Ascending aorta (tissue), 2 donors: ENCODE data around the gene PANK4. TPM values are rescaled to one million over a fixed set of nuclear protein-coding genes. Genes with fewer than 3 reads are reported as not detected.

ENCODE experiments used
- DNase-seq, 2 donors: peaks; one replicate each; pipeline ENCODE4 v3.0.0-alpha.2; 2019; ENCODE audit warnings: low spot score in 2 of 2
- H3K27ac ChIP-seq, 2 donors: fragments of 200-600 bp; sonication (generic); one replicate each; pipeline ENCODE4 v1.5.1; 2016 to 2017; ENCODE audit warnings: mild to moderate bottlenecking in 1 of 2
- H3K27me3 ChIP-seq: fragments of 200-600 bp; sonication (generic); one replicate; pipeline ENCODE4 v1.5.1; 2017
- H3K36me3 ChIP-seq, 2 donors: fragments of 200-600 bp; sonication (generic); one replicate each; pipeline ENCODE4 v1.5.1; 2016
- H3K4me1 ChIP-seq, 2 donors: fragments of 200-600 bp; sonication (generic); one replicate each; pipeline ENCODE4 v1.5.1; 2016 to 2017; ENCODE audit warnings: mild to moderate bottlenecking in 1 of 2
- H3K4me3 ChIP-seq, 2 donors: fragments of 200-600 bp; sonication (generic); one replicate each; pipeline ENCODE4 v1.5.1; 2016 to 2017; ENCODE audit warnings: mild to moderate bottlenecking in 1 of 2
- H3K9me3 ChIP-seq, 2 donors: fragments of 200-600 bp; sonication (generic); one replicate each; pipeline ENCODE4 v1.5.1; 2016
- intact Hi-C: fragments of 100-400 bp; cut with DNase I; formaldehyde crosslinking; loops from one replicate; pipeline ENCODE4 v1.15.1; 2023
- total RNA-seq: library from RNA; depleted of rRNA; stranded (reverse); fragments of >200 nt; gene quantifications from one replicate; pipeline ENCODE4 v1.1.0, GENCODE V29; 2016
- TF ChIP-seq, protein P1 (sequence below), 3 experiments: fragments of 200-600 bp in 2 of 3; fragments of 450-650 bp in 1 of 3; sonication (generic) in 2 of 3; IDR thresholded peaks; one replicate each; pipeline ENCODE4 v1.5.1; 2016 to 2019; ENCODE audit warnings: antibody characterized with exemption in 3 of 3, mild to moderate bottlenecking in 1 of 3, moderate library complexity in 1 of 3

Gene PANK4
- total RNA-seq, 1 donor from 2014 or later: 80.5 TPM

- H3K9me3 ChIP-seq: no peaks in the 10 kb centered on the region
- intact Hi-C loops: no loop called here
- H3K4me1 ChIP-seq: no peaks in the 10 kb centered on the region
- H3K27me3 ChIP-seq: peaks cover 13% of the 10 kb centered on the region
- no peak overlapping the region for H3K4me3 ChIP-seq
- no peak overlapping the region for H3K27ac ChIP-seq
- DNase-seq: no peak
- no peaks in the 10 kb centered on the region for H3K36me3 ChIP-seq
- TF ChIP-seq, protein P1, sequence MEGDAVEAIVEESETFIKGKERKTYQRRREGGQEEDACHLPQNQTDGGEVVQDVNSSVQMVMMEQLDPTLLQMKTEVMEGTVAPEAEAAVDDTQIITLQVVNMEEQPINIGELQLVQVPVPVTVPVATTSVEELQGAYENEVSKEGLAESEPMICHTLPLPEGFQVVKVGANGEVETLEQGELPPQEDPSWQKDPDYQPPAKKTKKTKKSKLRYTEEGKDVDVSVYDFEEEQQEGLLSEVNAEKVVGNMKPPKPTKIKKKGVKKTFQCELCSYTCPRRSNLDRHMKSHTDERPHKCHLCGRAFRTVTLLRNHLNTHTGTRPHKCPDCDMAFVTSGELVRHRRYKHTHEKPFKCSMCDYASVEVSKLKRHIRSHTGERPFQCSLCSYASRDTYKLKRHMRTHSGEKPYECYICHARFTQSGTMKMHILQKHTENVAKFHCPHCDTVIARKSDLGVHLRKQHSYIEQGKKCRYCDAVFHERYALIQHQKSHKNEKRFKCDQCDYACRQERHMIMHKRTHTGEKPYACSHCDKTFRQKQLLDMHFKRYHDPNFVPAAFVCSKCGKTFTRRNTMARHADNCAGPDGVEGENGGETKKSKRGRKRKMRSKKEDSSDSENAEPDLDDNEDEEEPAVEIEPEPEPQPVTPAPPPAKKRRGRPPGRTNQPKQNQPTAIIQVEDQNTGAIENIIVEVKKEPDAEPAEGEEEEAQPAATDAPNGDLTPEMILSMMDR (IDR thresholded peaks at IDR 0.05): no peak
These were observed 57.1 kb downstream of the PANK4 start for GRCh38 chr1:2469103-2469940.

DNA sequence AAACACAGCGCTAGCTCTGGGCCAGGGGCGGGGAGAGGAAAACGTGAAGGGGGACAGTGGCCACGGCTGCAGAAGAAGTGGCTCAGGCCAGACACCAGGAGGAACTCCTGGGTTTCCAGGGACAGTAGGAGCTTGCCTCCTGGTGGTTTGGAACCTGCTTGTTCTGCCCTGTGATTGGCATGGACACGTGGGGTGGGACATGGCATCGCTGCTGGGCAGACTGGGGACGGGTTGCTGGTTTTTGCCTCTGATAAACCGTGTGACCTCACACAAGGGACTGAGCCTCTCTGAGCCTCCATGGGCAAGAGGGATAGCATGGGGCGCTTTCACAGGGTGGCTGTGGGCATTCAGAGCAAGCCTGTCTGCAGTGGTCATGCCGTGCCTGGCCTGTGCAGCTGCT lies 57.9 kb downstream of the PANK4 start:
- Histone ChIP-seq H3K4me1 (no peaks in the 10 kb centered on the region), H3K27me3 (peaks cover 13% of the 10 kb centered on the region), H3K27ac (no peak overlapping the region), H3K9me3 (no peaks in the 10 kb centered on the region), H3K36me3 (no peaks in the 10 kb centered on the region), H3K4me3 (no peak overlapping the region)
- no peak for DNase-seq
- intact Hi-C loops: no loop called here
- TF ChIP-seq, protein P1 (IDR thresholded peaks at IDR 0.05): no peak

DNA sequence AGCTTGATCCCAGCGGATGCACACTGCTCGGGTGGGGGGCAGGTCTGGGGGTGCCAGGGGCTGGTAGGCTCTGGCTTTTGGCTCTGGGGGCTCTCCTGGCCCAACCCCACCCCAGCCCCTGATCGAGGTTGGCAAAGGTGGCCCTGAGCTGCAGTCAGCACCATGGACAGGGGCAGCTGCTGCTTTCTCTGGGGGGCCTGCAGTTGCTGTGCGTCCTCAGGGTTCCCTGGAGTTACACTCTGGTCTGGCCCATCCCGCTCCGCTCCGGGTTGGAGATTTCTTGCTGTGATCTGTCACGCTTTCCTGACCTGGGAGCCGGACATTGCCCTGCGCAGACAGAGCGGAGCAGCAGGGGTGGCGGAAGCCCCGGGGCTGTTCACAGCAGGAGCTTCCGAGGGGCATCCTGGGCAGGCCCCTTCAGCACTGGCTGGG lies 58.3 kb downstream of the PANK4 start:
- no peak for DNase-seq

GRCh38 chr1:2466958-2467554 lies 59.3 kb downstream of the PANK4 start:
- no peaks in the 10 kb centered on the region for H3K4me1 ChIP-seq
- no peaks in the 10 kb centered on the region for H3K36me3 ChIP-seq
- TF ChIP-seq, protein P1 (IDR thresholded peaks at IDR 0.05): no peak
- H3K27ac ChIP-seq: no peak overlapping the region
- no peak for DNase-seq
- H3K27me3 ChIP-seq: peaks cover 13% of the 10 kb centered on the region
- H3K9me3 ChIP-seq: no peaks in the 10 kb centered on the region
- no peak overlapping the region for H3K4me3 ChIP-seq
- intact Hi-C loops: no loop called here

More for the DNA sequence above, 58.3 kb downstream of the PANK4 start:
- intact Hi-C loops: no loop called here
- H3K4me1 ChIP-seq: no peaks in the 10 kb centered on the region
- no peak overlapping the region for H3K4me3 ChIP-seq
- TF ChIP-seq, protein P1 (IDR thresholded peaks at IDR 0.05): no peak
- no peak overlapping the region for H3K27ac ChIP-seq
- no peaks in the 10 kb centered on the region for H3K9me3 ChIP-seq
- H3K27me3 ChIP-seq: peaks cover 13% of the 10 kb centered on the region
- no peaks in the 10 kb centered on the region for H3K36me3 ChIP-seq

DNA sequence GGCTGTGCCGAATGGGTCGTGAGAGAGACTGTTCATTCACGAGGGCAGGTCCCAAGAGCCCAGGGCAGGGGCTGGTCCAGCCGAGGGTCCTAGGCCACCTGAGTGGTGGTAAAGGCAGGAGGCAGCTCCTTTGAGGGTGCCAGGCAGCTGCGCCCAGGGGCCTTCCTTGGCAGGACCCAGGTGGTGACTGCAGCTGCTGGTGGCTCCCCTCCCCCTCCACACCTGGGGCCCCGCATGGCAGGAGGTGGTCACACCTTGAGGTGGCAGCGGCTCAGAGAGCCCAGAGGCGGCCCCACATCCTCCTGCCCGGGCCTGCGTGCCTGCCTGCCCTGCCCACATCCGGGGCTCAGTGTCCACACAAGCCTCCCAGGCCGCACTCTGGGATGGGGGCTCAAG lies 60.1 kb downstream of the PANK4 start:
- TF ChIP-seq, protein P1 (IDR thresholded peaks at IDR 0.05): no peak
- Histone ChIP-seq H3K4me3 (no peak overlapping the region), H3K27me3 (peaks cover 13% of the 10 kb centered on the region), H3K36me3 (no peaks in the 10 kb centered on the region), H3K4me1 (no peaks in the 10 kb centered on the region), H3K27ac (no peak overlapping the region), H3K9me3 (no peaks in the 10 kb centered on the region)
- intact Hi-C loops: no loop called here
- no peak for DNase-seq
